HG03045 (cell line): ENCODE data around the gene TBX4.

Experiments
- ATAC-seq: cut with Tn5 transposase; IDR thresholded peaks from one replicate; pipeline ENCODE4 v1.9.1; 2021; ENCODE audit warnings: mild to moderate bottlenecking, moderate library complexity; ENCODE audit not compliant: unreplicated experiment

The TBX4 gene

GRCh38 chr17:61412860-61413660 lies 39.2 kb upstream of the TBX4 start:
- ATAC-seq: no peak

- no peak for ATAC-seq
Observed at GRCh38 chr17:61413661-61414126, 38.5 kb upstream of the TBX4 start.

GRCh38 chr17:61414141-61414935 lies 37.9 kb upstream of the TBX4 start:
- ATAC-seq: no peak

- no peak for ATAC-seq
Observed at GRCh38 chr17:61414936-61415251, 37.3 kb upstream of the TBX4 start.

- no peak for ATAC-seq
Observed at GRCh38 chr17:61415374-61416210, 36.6 kb upstream of the TBX4 start.

GRCh38 chr17:61416211-61416539 lies 36.0 kb upstream of the TBX4 start:
- no peak for ATAC-seq

- no peak for ATAC-seq
Observed at GRCh38 chr17:61416540-61417363, 35.5 kb upstream of the TBX4 start.

- ATAC-seq: no peak
Observed at GRCh38 chr17:61418449-61418848, 33.8 kb upstream of the TBX4 start.

- no peak for ATAC-seq
Observed at GRCh38 chr17:61419496-61420046, 32.7 kb upstream of the TBX4 start.

GRCh38 chr17:61420052-61420451 lies 32.2 kb upstream of the TBX4 start:
- no peak for ATAC-seq

GRCh38 chr17:61420745-61421398 lies 31.4 kb upstream of the TBX4 start:
- ATAC-seq: no peak

- no peak for ATAC-seq
Observed at GRCh38 chr17:61421460-61421859, 30.8 kb upstream of the TBX4 start.

- no peak for ATAC-seq
Observed at GRCh38 chr17:61422116-61422799, 30.0 kb upstream of the TBX4 start.

- ATAC-seq: no peak
Observed at GRCh38 chr17:61422869-61423268, 29.4 kb upstream of the TBX4 start.

GRCh38 chr17:61423967-61424649 lies 28.1 kb upstream of the TBX4 start:
- no peak for ATAC-seq

GRCh38 chr17:61425682-61426481 lies 26.3 kb upstream of the TBX4 start:
- no peak for ATAC-seq

GRCh38 chr17:61426482-61427304 lies 25.5 kb upstream of the TBX4 start:
- no peak for ATAC-seq
